ENCODE measurements around the gene TOP2A.

DNA sequence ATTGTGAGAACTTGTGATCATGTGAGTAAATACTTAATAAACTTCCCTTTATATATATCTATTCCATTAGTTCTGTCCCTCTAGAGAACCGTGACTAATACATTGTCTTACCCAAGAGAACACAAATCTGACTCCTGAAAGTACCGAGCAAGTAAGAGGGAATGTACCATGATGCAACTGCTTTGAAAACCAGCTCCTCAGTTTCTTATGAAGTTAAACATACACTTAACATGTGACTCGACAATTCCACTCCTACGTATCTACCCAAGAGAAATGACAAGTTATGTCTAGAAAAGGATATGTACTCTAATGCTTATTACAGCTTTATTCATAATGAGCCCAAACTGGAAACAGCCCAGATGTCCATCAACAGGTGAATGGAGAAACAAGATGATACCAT, 44.4 kb downstream of the TOP2A start:
- no peak for TF ChIP-seq ZNF274 (IDR thresholded peaks at IDR 0.05; ENCODE audit: low read depth, low read length)
- TF ChIP-seq SUZ12 (IDR thresholded peaks at IDR 0.05; ENCODE audit: extremely low read depth, insufficient read depth, insufficient read length): no peak
- TF ChIP-seq YY1 (IDR thresholded peaks at IDR 0.05; ENCODE audit: insufficient read depth, insufficient read length): no peak

Data from NT2/D1 (cell line).